AG04449 (cell line): ENCODE measurements around the gene IRF4.

Experiments used
- CTCF ChIA-PET: fragments of 350-600 bp; formaldehyde crosslinking; extraction: SDS; loops from one replicate; lab custom pipeline; 2021; ENCODE audit warnings: antibody characterized with exemption; lab: Yijun Ruan, JAX
- POLR2A ChIA-PET: fragments of 400-600, 350-600 bp; formaldehyde crosslinking; extraction: SDS; loops from one replicate; lab custom pipeline; 2020; ENCODE audit warnings: antibody characterized with exemption, inconsistent platforms; lab: Yijun Ruan, JAX
- DNase-seq: peaks from one replicate; pipeline ENCODE4 v3.0.0-alpha.2; 2010; ENCODE audit warnings: low read depth, low spot score
- H3K4me3 ChIP-seq: 2 replicates; pipeline ENCODE4 v1.5.1; 2011; ENCODE audit warnings: low read depth, mild to moderate bottlenecking, control low read depth, low read length
- TF ChIP-seq, protein P1 (sequence below): IDR thresholded peaks from one replicate; pipeline ENCODE4 v1.5.1; 2011; ENCODE audit warnings: mild to moderate bottlenecking, moderate library complexity, low read length, control low read depth, inconsistent platforms; ENCODE audit not compliant: insufficient read depth; ENCODE audit errors: missing control alignments

The IRF4 gene

GRCh38 chr6:390914-391558, 516 bp upstream of the IRF4 start:
- POLR2A ChIA-PET, result interaction anchor here (0.6 kb wide), 1 partner anchor 945 kb away, joined by 3 read pairs; no protein-coding TSS in a partner anchor

DNA sequence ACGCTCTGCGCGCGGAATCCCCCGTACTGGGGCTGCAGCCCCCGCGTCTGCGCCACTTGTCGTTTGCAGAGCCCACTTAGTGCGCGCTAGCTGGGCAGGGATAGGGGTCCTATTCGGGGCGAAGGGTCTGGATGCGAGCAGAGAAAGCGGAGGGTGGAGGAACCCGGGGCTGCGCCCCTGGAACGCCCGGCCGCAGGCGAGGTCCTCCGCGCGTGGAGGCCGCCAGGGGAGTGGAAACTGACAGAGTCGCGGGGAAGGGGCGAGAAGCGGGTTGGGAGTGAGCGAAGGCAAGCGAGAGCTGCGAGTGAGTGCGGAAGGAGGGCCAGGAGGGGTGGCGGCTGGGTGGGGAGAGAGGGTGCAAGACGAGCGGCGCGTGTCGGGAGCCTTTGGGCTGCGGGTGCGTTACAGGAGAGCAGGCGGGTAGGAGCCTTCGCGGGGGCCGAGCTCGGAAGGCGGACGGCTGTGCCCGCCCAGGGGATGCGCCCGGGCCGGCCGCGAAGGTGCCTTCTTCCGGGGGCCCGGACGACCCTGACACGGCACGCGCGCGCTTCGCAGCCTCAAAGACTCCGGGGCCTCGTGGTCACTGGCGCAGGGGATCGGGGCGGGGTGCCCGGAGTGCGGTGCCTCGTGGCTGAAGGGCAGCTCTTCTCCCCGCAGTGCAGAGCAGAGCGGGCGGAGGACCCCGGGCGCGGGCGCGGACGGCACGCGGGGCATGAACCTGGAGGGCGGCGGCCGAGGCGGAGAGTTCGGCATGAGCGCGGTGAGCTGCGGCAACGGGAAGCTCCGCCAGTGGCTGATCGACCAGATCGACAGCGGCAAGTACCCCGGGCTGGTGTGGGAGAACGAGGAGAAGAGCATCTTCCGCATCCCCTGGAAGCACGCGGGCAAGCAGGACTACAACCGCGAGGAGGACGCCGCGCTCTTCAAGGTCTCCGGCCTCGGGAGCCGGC, 1.2 kb downstream of the IRF4 start:
- TF ChIP-seq, protein P1, sequence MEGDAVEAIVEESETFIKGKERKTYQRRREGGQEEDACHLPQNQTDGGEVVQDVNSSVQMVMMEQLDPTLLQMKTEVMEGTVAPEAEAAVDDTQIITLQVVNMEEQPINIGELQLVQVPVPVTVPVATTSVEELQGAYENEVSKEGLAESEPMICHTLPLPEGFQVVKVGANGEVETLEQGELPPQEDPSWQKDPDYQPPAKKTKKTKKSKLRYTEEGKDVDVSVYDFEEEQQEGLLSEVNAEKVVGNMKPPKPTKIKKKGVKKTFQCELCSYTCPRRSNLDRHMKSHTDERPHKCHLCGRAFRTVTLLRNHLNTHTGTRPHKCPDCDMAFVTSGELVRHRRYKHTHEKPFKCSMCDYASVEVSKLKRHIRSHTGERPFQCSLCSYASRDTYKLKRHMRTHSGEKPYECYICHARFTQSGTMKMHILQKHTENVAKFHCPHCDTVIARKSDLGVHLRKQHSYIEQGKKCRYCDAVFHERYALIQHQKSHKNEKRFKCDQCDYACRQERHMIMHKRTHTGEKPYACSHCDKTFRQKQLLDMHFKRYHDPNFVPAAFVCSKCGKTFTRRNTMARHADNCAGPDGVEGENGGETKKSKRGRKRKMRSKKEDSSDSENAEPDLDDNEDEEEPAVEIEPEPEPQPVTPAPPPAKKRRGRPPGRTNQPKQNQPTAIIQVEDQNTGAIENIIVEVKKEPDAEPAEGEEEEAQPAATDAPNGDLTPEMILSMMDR, result no peak
- CTCF ChIA-PET, result no interaction called here

More at GRCh38 chr6:390914-391558, 516 bp upstream of the IRF4 start:
- CTCF ChIA-PET, result no interaction called here
- peak overlapping the region; percentile 18; the same call in 1 of the 2 replicates for H3K4me3 ChIP-seq
- TF ChIP-seq, protein P1, result no peak
- DNase-seq, result no peak

DNA sequence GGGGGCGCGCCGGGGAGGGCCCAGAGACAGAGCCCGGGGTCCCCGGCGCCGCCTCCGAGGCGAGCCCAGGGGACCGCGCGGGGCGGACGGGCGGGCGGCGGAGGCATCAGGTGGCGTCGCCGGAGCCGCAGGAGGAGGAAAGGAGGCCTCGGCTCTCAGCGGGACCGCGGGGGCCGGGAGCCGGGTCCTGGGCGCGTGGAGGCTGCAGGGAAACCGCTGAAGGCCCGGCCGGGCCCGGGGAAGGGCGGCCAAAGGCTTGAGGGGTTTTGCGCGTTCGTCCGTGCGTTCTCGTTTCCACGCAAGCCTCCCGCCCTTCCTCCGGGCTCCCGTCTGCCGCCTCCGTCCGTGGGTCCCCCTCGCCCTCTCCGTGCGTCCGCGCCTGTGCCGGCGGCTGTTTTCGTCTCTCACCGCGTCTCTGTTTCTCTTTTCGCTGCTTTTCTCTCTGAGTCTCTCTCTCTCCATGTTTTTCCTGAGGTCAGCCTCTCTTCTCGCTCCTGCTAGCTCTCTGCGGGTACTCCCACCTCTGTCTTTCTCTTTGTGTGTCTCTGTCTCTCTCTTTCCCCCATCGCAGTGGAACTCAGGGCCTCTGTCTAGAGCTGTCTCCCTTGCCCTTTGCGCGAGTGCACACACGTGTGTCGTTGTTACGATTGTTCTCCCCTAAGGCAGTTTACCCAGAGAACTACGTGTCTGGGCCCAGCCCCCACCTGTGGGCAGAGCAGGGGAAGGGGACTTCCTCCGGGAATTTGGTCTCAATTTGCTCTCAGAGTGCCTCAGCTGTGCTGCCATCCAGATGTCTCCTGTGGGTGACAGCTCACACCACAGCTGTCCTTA, 2.1 kb downstream of the IRF4 start:
- CTCF ChIA-PET, result no interaction called here
- H3K4me3 ChIP-seq, result no peak overlapping the region
- DNase-seq, result no peak
- TF ChIP-seq, protein P1, result no peak
- POLR2A ChIA-PET, result no interaction called here

More for the DNA sequence above, 1.2 kb downstream of the IRF4 start:
- POLR2A ChIA-PET, result no interaction called here
- no peak for DNase-seq
- no peak overlapping the region for H3K4me3 ChIP-seq

DNA sequence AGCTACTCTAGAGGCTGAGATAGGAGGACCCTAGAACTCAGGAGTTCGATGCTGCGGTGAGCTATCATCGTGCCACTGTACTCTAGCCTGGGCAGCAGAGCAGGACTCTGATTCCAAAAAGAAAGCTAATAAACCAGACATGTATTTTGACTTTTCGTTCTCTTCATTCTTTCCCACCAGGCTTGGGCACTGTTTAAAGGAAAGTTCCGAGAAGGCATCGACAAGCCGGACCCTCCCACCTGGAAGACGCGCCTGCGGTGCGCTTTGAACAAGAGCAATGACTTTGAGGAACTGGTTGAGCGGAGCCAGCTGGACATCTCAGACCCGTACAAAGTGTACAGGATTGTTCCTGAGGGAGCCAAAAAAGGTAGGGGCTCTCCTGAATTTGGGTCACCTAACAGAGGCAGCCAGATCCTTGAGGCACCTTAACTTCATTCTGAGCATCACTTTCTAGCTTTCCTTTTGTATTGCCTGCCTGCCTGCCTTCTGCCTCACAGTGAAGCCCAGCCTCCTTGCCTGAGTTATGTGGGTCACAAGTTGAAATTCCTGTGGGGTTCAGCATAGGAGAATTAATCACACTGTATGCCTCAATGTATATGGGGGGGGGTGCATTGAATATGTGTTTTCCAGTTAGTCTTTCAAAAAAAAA, 3.2 kb downstream of the IRF4 start:
- DNase-seq, result no peak
- TF ChIP-seq, protein P1, result no peak
- ChIA-PET POLR2A (no interaction called here), CTCF (no interaction called here)
- H3K4me3 ChIP-seq, result no peak overlapping the region

- no peak overlapping the region for H3K4me3 ChIP-seq
- no peak for DNase-seq
- ChIA-PET POLR2A (no interaction called here), CTCF (no interaction called here)
- TF ChIP-seq, protein P1, result no peak
Observed at GRCh38 chr6:395432-396125, 4.0 kb downstream of the IRF4 start.
